ENCODE data around the gene TMEM91.
"Not testable (repeated sequence)": the region's sequence is repeated elsewhere in the genome, so short reads cannot be mapped to it uniquely, and the experiment has no call there.

The TMEM91 gene

GRCh38 chr19:41381536-41381935 is 5.2 kb downstream of the TMEM91 start:
- not testable (repeated sequence) for DNase-seq

GRCh38 chr19:41384351-41384750 is 8.0 kb downstream of the TMEM91 start:
- no peak for DNase-seq

- no peak for DNase-seq
Observed at GRCh38 chr19:41386442-41386841, 10.1 kb downstream of the TMEM91 start.

- no peak for DNase-seq
Observed at GRCh38 chr19:41391618-41392017, 15.3 kb downstream of the TMEM91 start.

GRCh38 chr19:41392775-41393174 is 16.4 kb downstream of the TMEM91 start:
- no peak for DNase-seq

GRCh38 chr19:41395355-41395754 is 19.0 kb downstream of the TMEM91 start:
- no peak for DNase-seq

GRCh38 chr19:41397086-41398049 is 21.0 kb downstream of the TMEM91 start, which contains the start of the genes BCKDHA and EXOSC5:
TSS of gene BCKDHA (plus strand) at chr19:41397818. CDS start at chr19:41397828, 10 bp downstream.
TSS of gene EXOSC5 (minus strand) at chr19:41397359. CDS start at chr19:41397328, 31 bp downstream.
- peak; percentile 98 for DNase-seq

- no peak for DNase-seq
Observed at GRCh38 chr19:41398050-41398418, 21.7 kb downstream of the TMEM91 start.

GRCh38 chr19:41398598-41398997 is 22.3 kb downstream of the TMEM91 start:
- no peak for DNase-seq

- DNase-seq = no peak
Observed at GRCh38 chr19:41399091-41399490, 22.8 kb downstream of the TMEM91 start.

GRCh38 chr19:41399525-41399924 is 23.2 kb downstream of the TMEM91 start:
- DNase-seq = no peak

- no peak for DNase-seq
Observed at GRCh38 chr19:41401483-41401882, 25.1 kb downstream of the TMEM91 start.

GRCh38 chr19:41402010-41402409 is 25.7 kb downstream of the TMEM91 start:
- DNase-seq = no peak

GRCh38 chr19:41403181-41403970 is 27.0 kb downstream of the TMEM91 start:
- DNase-seq = no peak

GRCh38 chr19:41405776-41406175 is 29.4 kb downstream of the TMEM91 start:
- DNase-seq = no peak

- no peak for DNase-seq
Observed at GRCh38 chr19:41407271-41407670, 30.9 kb downstream of the TMEM91 start.

GRCh38 chr19:41408256-41408655 is 31.9 kb downstream of the TMEM91 start:
- DNase-seq = no peak

- DNase-seq = not testable (repeated sequence)
Observed at GRCh38 chr19:41408846-41409245, 32.5 kb downstream of the TMEM91 start.

- no peak for DNase-seq
Observed at GRCh38 chr19:41409288-41409687, 33.0 kb downstream of the TMEM91 start.

- DNase-seq = no peak
Observed at GRCh38 chr19:41410336-41411054, 34.2 kb downstream of the TMEM91 start.

- no peak for DNase-seq
Observed at GRCh38 chr19:41411100-41411967, 35.0 kb downstream of the TMEM91 start.

- DNase-seq = no peak
Observed at GRCh38 chr19:41411968-41412265, 35.6 kb downstream of the TMEM91 start.

Measured in right forelimb (tissue), 1 donor.